ENCODE data around the gene EREG.

Gene EREG

GRCh38 chr4:74361671-74362070 is 3.3 kb upstream of the EREG start:
- H4K20me1 ChIP-seq (ENCODE audit: insufficient read depth, low read length): no peaks in the 10 kb centered on the region
- H3K4me2 ChIP-seq (ENCODE audit: low read length): no peak overlapping the region
- no peaks in the 10 kb centered on the region for H3K36me3 ChIP-seq (replicated peaks; ENCODE audit: low read depth, low read length)
- H3K27me3 ChIP-seq (ENCODE audit: low read depth, low read length): no peaks in the 10 kb centered on the region
- H3K4me3 ChIP-seq (ENCODE audit: low read length): no peak overlapping the region
- no peak overlapping the region for H3K9ac ChIP-seq (ENCODE audit: low read length)
- 0 out of 2 replicates have a peak, but pooled peaks cover 5% of the 10 kb centered on the region for H3K4me1 ChIP-seq (ENCODE audit: low read length)
- H2AFZ ChIP-seq (ENCODE audit: low read depth, low read length): no peak overlapping the region
- H3K27ac ChIP-seq (ENCODE audit: low read length): no peak overlapping the region
- no peaks in the 10 kb centered on the region for H3K9me3 ChIP-seq (ENCODE audit: insufficient read depth, low read length)
- H3K79me2 ChIP-seq (ENCODE audit: low read length): no peaks in the 10 kb centered on the region
- TF ChIP-seq CTCF (IDR thresholded peaks at IDR 0.05; ENCODE audit: low read depth, low read length) (no peak), EZH2phosphoT487 (IDR thresholded peaks at IDR 0.05; ENCODE audit: low read depth) (no peak)

- Histone ChIP-seq H4K20me1 (ENCODE audit: insufficient read depth, low read length) (no peaks in the 10 kb centered on the region), H3K4me1 (ENCODE audit: low read length) (0 out of 2 replicates have a peak, but pooled peaks cover 5% of the 10 kb centered on the region), H3K4me3 (ENCODE audit: low read length) (no peak overlapping the region), H3K4me2 (ENCODE audit: low read length) (no peak overlapping the region), H3K9me3 (ENCODE audit: insufficient read depth, low read length) (no peaks in the 10 kb centered on the region), H2AFZ (ENCODE audit: low read depth, low read length) (no peak overlapping the region), H3K27ac (ENCODE audit: low read length) (no peak overlapping the region), H3K36me3 (replicated peaks; ENCODE audit: low read depth, low read length) (no peaks in the 10 kb centered on the region), H3K9ac (ENCODE audit: low read length) (no peak overlapping the region), H3K79me2 (ENCODE audit: low read length) (no peaks in the 10 kb centered on the region), H3K27me3 (ENCODE audit: low read depth, low read length) (no peaks in the 10 kb centered on the region)
- TF ChIP-seq EZH2phosphoT487 (IDR thresholded peaks at IDR 0.05; ENCODE audit: low read depth) (no peak), CTCF (IDR thresholded peaks at IDR 0.05; ENCODE audit: low read depth, low read length) (no peak)
These were observed 2.6 kb upstream of the EREG start for GRCh38 chr4:74362347-74362746.

GRCh38 chr4:74364256-74364651 is 691 bp upstream of the EREG start:
- H3K36me3 ChIP-seq (replicated peaks; ENCODE audit: low read depth, low read length): no peaks in the 10 kb centered on the region
- peaks cover 15% of the 10 kb centered on the region for H3K4me1 ChIP-seq (ENCODE audit: low read length)
- H3K9ac ChIP-seq (ENCODE audit: low read length): no peak overlapping the region
- no peaks in the 10 kb centered on the region for H3K9me3 ChIP-seq (ENCODE audit: insufficient read depth, low read length)
- H3K79me2 ChIP-seq (ENCODE audit: low read length): no peaks in the 10 kb centered on the region
- H3K4me3 ChIP-seq (ENCODE audit: low read length): no peak overlapping the region
- H2AFZ ChIP-seq (ENCODE audit: low read depth, low read length): no peak overlapping the region
- H3K27me3 ChIP-seq (ENCODE audit: low read depth, low read length): no peaks in the 10 kb centered on the region
- no peak overlapping the region for H3K27ac ChIP-seq (ENCODE audit: low read length)
- H4K20me1 ChIP-seq (ENCODE audit: insufficient read depth, low read length): no peaks in the 10 kb centered on the region
- TF ChIP-seq CTCF (IDR thresholded peaks at IDR 0.05; ENCODE audit: low read depth, low read length) (no peak), EZH2phosphoT487 (IDR thresholded peaks at IDR 0.05; ENCODE audit: low read depth) (no peak)
- no peak overlapping the region for H3K4me2 ChIP-seq (ENCODE audit: low read length)

GRCh38 chr4:74365761-74366160 is 816 bp downstream of the EREG start:
- TF ChIP-seq EZH2phosphoT487 (IDR thresholded peaks at IDR 0.05; ENCODE audit: low read depth) (no peak), CTCF (IDR thresholded peaks at IDR 0.05; ENCODE audit: low read depth, low read length) (no peak)
- no peak overlapping the region for H2AFZ ChIP-seq (ENCODE audit: low read depth, low read length)
- H3K9me3 ChIP-seq (ENCODE audit: insufficient read depth, low read length): no peaks in the 10 kb centered on the region
- H4K20me1 ChIP-seq (ENCODE audit: insufficient read depth, low read length): no peaks in the 10 kb centered on the region
- no peak overlapping the region for H3K4me3 ChIP-seq (ENCODE audit: low read length)
- no peaks in the 10 kb centered on the region for H3K36me3 ChIP-seq (replicated peaks; ENCODE audit: low read depth, low read length)
- H3K4me2 ChIP-seq (ENCODE audit: low read length): no peak overlapping the region
- no peaks in the 10 kb centered on the region for H3K79me2 ChIP-seq (ENCODE audit: low read length)
- no peaks in the 10 kb centered on the region for H3K27me3 ChIP-seq (ENCODE audit: low read depth, low read length)
- H3K27ac ChIP-seq (ENCODE audit: low read length): no peak overlapping the region
- H3K4me1 ChIP-seq (ENCODE audit: low read length): peaks cover 15% of the 10 kb centered on the region
- no peak overlapping the region for H3K9ac ChIP-seq (ENCODE audit: low read length)
